Epithelial cell of proximal tubule (primary cell): ENCODE data around the gene SPN. TPM values are rescaled to one million over a fixed set of nuclear protein-coding genes. Genes with fewer than 3 reads are reported as not detected.

ENCODE experiments used
- DNase-seq: peaks from one replicate; pipeline ENCODE4 v3.0.0-alpha.2; 2011; ENCODE audit warnings: low read depth
- H3K4me3 ChIP-seq: 2 replicates; pipeline ENCODE4 v1.5.1; 2011; ENCODE audit warnings: low read depth, mild to moderate bottlenecking, low read length
- CTCF ChIP-seq: conservative IDR thresholded peaks from 2 replicates; pipeline ENCODE4 v1.5.1; 2012; ENCODE audit warnings: low read depth, mild to moderate bottlenecking, low read length
- total RNA-seq: library from RNA; depleted of rRNA; stranded (reverse); fragments of >200 nt; gene quantifications from 2 replicates; pipeline ENCODE4 v1.2.3, GENCODE V29; 2015

SPN gene
- total RNA-seq, 1 donor from 2014 or later, result not detected

- H3K4me3 ChIP-seq, result no peak overlapping the region
- TF ChIP-seq CTCF, result no peak
- no peak for DNase-seq
These were observed 5.2 kb downstream of the SPN start for GRCh38 chr16:29668267-29668666.

GRCh38 chr16:29673501-29673900 is 10.5 kb downstream of the SPN start:
- DNase-seq, result no peak
- H3K4me3 ChIP-seq, result no peak overlapping the region
- no peak for TF ChIP-seq CTCF

- H3K4me3 ChIP-seq, result no peak overlapping the region
- no peak for DNase-seq
- TF ChIP-seq CTCF, result no peak
These were observed 11.1 kb downstream of the SPN start for GRCh38 chr16:29674188-29674587.

- H3K4me3 ChIP-seq, result no peak overlapping the region
- no peak for TF ChIP-seq CTCF
- DNase-seq, result no peak
These were observed 13.0 kb downstream of the SPN start for GRCh38 chr16:29675811-29676643.

- no peak for DNase-seq
- H3K4me3 ChIP-seq, result no peak overlapping the region
- no peak for TF ChIP-seq CTCF
These were observed 14.1 kb downstream of the SPN start for GRCh38 chr16:29676989-29677785.

- no peak for DNase-seq
- no peak for TF ChIP-seq CTCF
- peak within 1 kb of the TSS; percentile 92 for H3K4me3 ChIP-seq
These were observed 15.7 kb downstream of the SPN start, which contains the start of gene QPRT for GRCh38 chr16:29678691-29679267. TSS of gene QPRT (plus strand) at chr16:29679180. CDS start at chr16:29679198, 18 bp downstream.
